ENCODE measurements around the gene CNOT2.

The CNOT2 gene

GRCh38 chr12:70399311-70399710, 156.1 kb downstream of the CNOT2 start:
- Histone ChIP-seq H3K36me3 (peaks cover 0 to 13% (median 7%) of the 10 kb centered on the region in 3 donors), H3K27me3 (no peaks in the 10 kb centered on the region), H3K4me3 (no peak overlapping the region), H3K27ac (no peak overlapping the region), H3K9me3 (no peaks in the 10 kb centered on the region), H3K4me1 (no peaks in the 10 kb centered on the region)
- intact Hi-C loops (cut with DNase I; ENCODE audit: low total_unique reads): loop anchor here (10.0 kb wide), 1 partner anchor 515 kb away; no protein-coding TSS in a partner anchor
- no peak for TF ChIP-seq CTCF (IDR thresholded peaks at IDR 0.05)
- DNase-seq: no peak

GRCh38 chr12:70400124-70400523, 156.9 kb downstream of the CNOT2 start:
- TF ChIP-seq CTCF (IDR thresholded peaks at IDR 0.05): no peak
- no peak for DNase-seq
- Histone ChIP-seq H3K4me1 (no peaks in the 10 kb centered on the region), H3K27ac (no peak overlapping the region), H3K27me3 (no peaks in the 10 kb centered on the region), H3K9me3 (no peaks in the 10 kb centered on the region), H3K4me3 (no peak overlapping the region), H3K36me3 (peaks cover 0 to 13% (median 7%) of the 10 kb centered on the region in 3 donors)
- intact Hi-C loops (cut with DNase I; ENCODE audit: low total_unique reads): no loop called here

GRCh38 chr12:70402597-70402996, 159.4 kb downstream of the CNOT2 start:
- H3K9me3 ChIP-seq: no peaks in the 10 kb centered on the region
- DNase-seq: no peak

GRCh38 chr12:70403826-70404225, 160.6 kb downstream of the CNOT2 start:
- intact Hi-C loops (cut with DNase I; ENCODE audit: low total_unique reads): no loop called here
- H3K36me3 ChIP-seq: peaks cover 0 to 13% (median 7%) of the 10 kb centered on the region in 3 donors
- no peaks in the 10 kb centered on the region for H3K27me3 ChIP-seq
- no peaks in the 10 kb centered on the region for H3K9me3 ChIP-seq
- no peaks in the 10 kb centered on the region for H3K4me1 ChIP-seq
- H3K27ac ChIP-seq: no peak overlapping the region
- no peak for DNase-seq
- no peak for TF ChIP-seq CTCF (IDR thresholded peaks at IDR 0.05)
- no peak overlapping the region for H3K4me3 ChIP-seq

More at GRCh38 chr12:70402597-70402996, 159.4 kb downstream of the CNOT2 start:
- no peak for TF ChIP-seq CTCF (IDR thresholded peaks at IDR 0.05)
- intact Hi-C loops (cut with DNase I; ENCODE audit: low total_unique reads): no loop called here
- Histone ChIP-seq H3K27me3 (no peaks in the 10 kb centered on the region), H3K36me3 (peaks cover 0 to 13% (median 7%) of the 10 kb centered on the region in 3 donors), H3K4me3 (no peak overlapping the region), H3K4me1 (no peaks in the 10 kb centered on the region), H3K27ac (no peak overlapping the region)

Data from tibial artery (tissue), 4 donors.